Osteoblast (primary cell): ENCODE results near the gene SYT8. TPM values are rescaled to one million over a fixed set of nuclear protein-coding genes. Genes with fewer than 3 reads are reported as not detected.
A peak's percentile ranks its signal among the peaks of the same experiment; 100 is the strongest.

Experiments used
- DNase-seq: peaks from one replicate; pipeline ENCODE4 v3.0.0; 2011; ENCODE audit warnings: low spot score, mixed read lengths; ENCODE audit not compliant: insufficient read length; ENCODE audit errors: missing footprints
- H2AFZ ChIP-seq: 2 replicates; pipeline ENCODE4 v1.6.0; 2011; ENCODE audit warnings: mild to moderate bottlenecking, low read length
- H3K27ac ChIP-seq: 2 replicates; pipeline ENCODE4 v1.5.1; 2011; ENCODE audit warnings: mild to moderate bottlenecking, low read depth, low read length, moderate library complexity
- H3K27me3 ChIP-seq: 2 replicates; pipeline ENCODE4 v1.6.0; 2012; ENCODE audit warnings: mild to moderate bottlenecking, control low read depth, inconsistent platforms, low read length, moderate library complexity; ENCODE audit not compliant: insufficient read depth
- H3K36me3 ChIP-seq: 2 replicates; pipeline ENCODE4 v1.5.1; 2011; ENCODE audit warnings: mild to moderate bottlenecking, low read length, control low read depth, moderate library complexity; ENCODE audit not compliant: insufficient read depth
- H3K4me1 ChIP-seq: 2 replicates; pipeline ENCODE4 v1.5.1; 2011; ENCODE audit warnings: mild to moderate bottlenecking, low read length, control low read depth, moderate library complexity; ENCODE audit not compliant: insufficient read depth
- H3K4me2 ChIP-seq: 2 replicates; pipeline ENCODE4 v1.6.0; 2011; ENCODE audit warnings: mild to moderate bottlenecking, low read length; ENCODE audit not compliant: insufficient read depth
- H3K4me3 ChIP-seq: fragments of 200-600 bp; sonication (generic); 3 replicates; pipeline ENCODE4 v1.5.1; 2012; ENCODE audit warnings: mild to moderate bottlenecking, low read length, inconsistent platforms; ENCODE audit not compliant: insufficient read depth
- H3K79me2 ChIP-seq: 2 replicates; pipeline ENCODE4 v1.6.0; 2012; ENCODE audit warnings: mild to moderate bottlenecking, low read length, control low read depth, inconsistent platforms; ENCODE audit not compliant: insufficient read depth
- H3K9me3 ChIP-seq: 2 replicates; pipeline ENCODE4 v1.5.1; 2011; ENCODE audit warnings: low read depth, low read length, control low read depth
- H4K20me1 ChIP-seq: 2 replicates; pipeline ENCODE4 v1.6.0; 2012; ENCODE audit warnings: mild to moderate bottlenecking, low read length, control low read depth; ENCODE audit not compliant: insufficient read depth
- CTCF ChIP-seq: IDR thresholded peaks from 2 replicates; pipeline ENCODE4 v1.5.1; 2011; ENCODE audit warnings: mild to moderate bottlenecking, low read depth, low read length, moderate library complexity; ENCODE audit errors: extremely low read depth
- total RNA-seq: library from RNA; depleted of rRNA; stranded (reverse); fragments of >200 nt; gene quantifications from 2 replicates; pipeline ENCODE4 v1.2.3, GENCODE V29; 2012

SYT8 gene
- total RNA-seq, 1 donor = 0.36 TPM

- DNase-seq = peak; percentile 98
- Histone ChIP-seq H3K4me3 (peak overlapping the region; percentile 46), H3K79me2 (no peaks in the 10 kb centered on the region), H3K4me2 (peak overlapping the region; percentile 75), H3K27me3 (no peaks in the 10 kb centered on the region), H3K4me1 (peaks cover 55% of the 10 kb centered on the region), H2AFZ (peak overlapping the region; percentile 73), H4K20me1 (no peaks in the 10 kb centered on the region), H3K36me3 (no peaks in the 10 kb centered on the region), H3K9me3 (no peaks in the 10 kb centered on the region), H3K27ac (peak overlapping the region; percentile 94)
- no peak for TF ChIP-seq CTCF
Measured at GRCh38 chr11:1827095-1827813, 7.5 kb upstream of the SYT8 start.

GRCh38 chr11:1827931-1828330 is 6.9 kb upstream of the SYT8 start:
- TF ChIP-seq CTCF = no peak
- no peak overlapping the region for H2AFZ ChIP-seq
- H3K9me3 ChIP-seq = no peaks in the 10 kb centered on the region
- H3K4me3 ChIP-seq = no peak overlapping the region
- peak overlapping the region; percentile 94 for H3K27ac ChIP-seq
- no peaks in the 10 kb centered on the region for H3K79me2 ChIP-seq
- H3K4me2 ChIP-seq = peak overlapping the region; percentile 75
- H3K27me3 ChIP-seq = no peaks in the 10 kb centered on the region
- no peaks in the 10 kb centered on the region for H4K20me1 ChIP-seq
- peaks cover 55% of the 10 kb centered on the region for H3K4me1 ChIP-seq
- H3K36me3 ChIP-seq = no peaks in the 10 kb centered on the region
- peak; percentile 90 for DNase-seq

GRCh38 chr11:1828542-1828941 is 6.2 kb upstream of the SYT8 start:
- H2AFZ ChIP-seq = no peak overlapping the region
- no peaks in the 10 kb centered on the region for H3K27me3 ChIP-seq
- no peak for TF ChIP-seq CTCF
- peaks cover 55% of the 10 kb centered on the region for H3K4me1 ChIP-seq
- DNase-seq = peak; percentile 86
- H3K9me3 ChIP-seq = no peaks in the 10 kb centered on the region
- peak overlapping the region; percentile 50 for H3K4me2 ChIP-seq
- no peak overlapping the region for H3K4me3 ChIP-seq
- no peaks in the 10 kb centered on the region for H3K36me3 ChIP-seq
- H3K27ac ChIP-seq = peak overlapping the region; percentile 55
- no peaks in the 10 kb centered on the region for H3K79me2 ChIP-seq
- no peaks in the 10 kb centered on the region for H4K20me1 ChIP-seq

- H3K4me1 ChIP-seq = peaks cover 55% of the 10 kb centered on the region
- H2AFZ ChIP-seq = no peak overlapping the region
- no peaks in the 10 kb centered on the region for H3K27me3 ChIP-seq
- no peak overlapping the region for H3K4me3 ChIP-seq
- no peaks in the 10 kb centered on the region for H3K79me2 ChIP-seq
- no peaks in the 10 kb centered on the region for H3K36me3 ChIP-seq
- no peak for TF ChIP-seq CTCF
- H4K20me1 ChIP-seq = no peaks in the 10 kb centered on the region
- peak overlapping the region; percentile 50 for H3K4me2 ChIP-seq
- DNase-seq = peak; percentile 99
- no peaks in the 10 kb centered on the region for H3K9me3 ChIP-seq
- peak overlapping the region; percentile 55 for H3K27ac ChIP-seq
Measured at GRCh38 chr11:1829039-1829820, 5.6 kb upstream of the SYT8 start.
